WTC11 (cell line): ENCODE data around the gene PLXND1. TPM values are rescaled to one million over a fixed set of nuclear protein-coding genes. Genes with fewer than 3 reads are reported as not detected.

Experiments used
- ATAC-seq: fragments of 200-7000 bp; cut with Tn5 transposase; 2 replicates; pipeline ENCODE4 v1.10.0; 2021; ENCODE audit warnings: mild to moderate bottlenecking, moderate library complexity
- CTCF ChIA-PET: fragments of 300-600 bp; sonication (Branson Sonifier 250); formaldehyde crosslinking; loops from one replicate; lab custom pipeline; 2021; ENCODE audit warnings: antibody characterized with exemption; lab: Charles Lee
- POLR2A ChIA-PET: fragments of 350-600 bp; sonication (Branson Sonifier 250); formaldehyde crosslinking; loops from one replicate; lab custom pipeline; 2021; ENCODE audit warnings: antibody characterized with exemption; lab: Charles Lee
- DNase-seq: peaks from one replicate; pipeline ENCODE4 v3.0.0; 2021; ENCODE audit warnings: low spot score
- H3K27ac Mint-ChIP-seq: 2 replicates; pipeline ENCODE4 v1.8.0; 2021; ENCODE audit warnings: mixed read lengths
- H3K27me3 Mint-ChIP-seq: 2 replicates; pipeline ENCODE4 v1.8.0; 2021; ENCODE audit warnings: low read depth, mild to moderate bottlenecking, moderate library complexity, mixed read lengths
- H3K36me3 Mint-ChIP-seq: 2 replicates; pipeline ENCODE4 v1.8.0; 2021; ENCODE audit warnings: mixed read lengths
- H3K4me1 Mint-ChIP-seq: 2 replicates; pipeline ENCODE4 v1.8.0; 2022; ENCODE audit warnings: mixed read lengths
- H3K4me3 Mint-ChIP-seq: 2 replicates; pipeline ENCODE4 v1.8.0; 2021; ENCODE audit warnings: mild to moderate bottlenecking, moderate library complexity, mixed read lengths
- H3K9me3 Mint-ChIP-seq: 2 replicates; pipeline ENCODE4 v1.8.0; 2021; ENCODE audit warnings: mixed read lengths
- ARID4B ChIP-seq: sonication (generic); formaldehyde crosslinking; IDR thresholded peaks from 2 replicates; pipeline ENCODE4 v1.8.0; 2023; ENCODE audit warnings: missing genetic modification reagents, mild to moderate bottlenecking, borderline replicate concordance
- E2F1 ChIP-seq: sonication (generic); formaldehyde crosslinking; IDR thresholded peaks from 2 replicates; pipeline ENCODE4 v1.8.0; 2022; ENCODE audit warnings: mild to moderate bottlenecking, missing genetic modification reagents
- ERG ChIP-seq: fragments of 250-450 bp; sonication (Bioruptor Pico); IDR thresholded peaks from 2 replicates; pipeline ENCODE4 v1.8.0; 2021; ENCODE audit warnings: mild to moderate bottlenecking
- FOXP1 ChIP-seq: sonication (generic); formaldehyde crosslinking; IDR thresholded peaks from 2 replicates; pipeline ENCODE4 v1.8.0; 2022; ENCODE audit warnings: missing genetic modification reagents, mild to moderate bottlenecking, moderate library complexity, borderline replicate concordance
- GABPB1 ChIP-seq: sonication (generic); formaldehyde crosslinking; IDR thresholded peaks from 2 replicates; pipeline ENCODE4 v1.8.1; 2023; ENCODE audit warnings: mild to moderate bottlenecking, missing genetic modification reagents
- IRF2 ChIP-seq: sonication (generic); formaldehyde crosslinking; IDR thresholded peaks from 2 replicates; pipeline ENCODE4 v1.8.0; 2022; ENCODE audit warnings: low read depth, missing genetic modification reagents, borderline replicate concordance
- JAZF1 ChIP-seq: fragments of 250-450 bp; sonication (Bioruptor Pico); IDR thresholded peaks from 2 replicates; pipeline ENCODE4 v1.9.0; 2021; ENCODE audit warnings: moderate library complexity, mild to moderate bottlenecking, inconsistent platforms
- MAX ChIP-seq: sonication (generic); formaldehyde crosslinking; IDR thresholded peaks from 2 replicates; pipeline ENCODE4 v1.8.0; 2022; ENCODE audit warnings: mild to moderate bottlenecking, missing genetic modification reagents
- MXD4 ChIP-seq: fragments of 250-450 bp; sonication (Bioruptor Pico); IDR thresholded peaks from 2 replicates; pipeline ENCODE4 v1.8.0; 2021; ENCODE audit warnings: mild to moderate bottlenecking, moderate library complexity, borderline replicate concordance
- MYBL2 ChIP-seq: sonication (generic); formaldehyde crosslinking; IDR thresholded peaks from 2 replicates; pipeline ENCODE4 v1.8.1; 2023; ENCODE audit warnings: mild to moderate bottlenecking, moderate library complexity, missing genetic modification reagents
- NR3C1 ChIP-seq: sonication (generic); formaldehyde crosslinking; conservative IDR thresholded peaks from 2 replicates; pipeline ENCODE4 v1.8.1; 2023; ENCODE audit warnings: low read depth, mild to moderate bottlenecking, missing genetic modification reagents
- PRRX2 ChIP-seq: fragments of 250-450 bp; sonication (Bioruptor Pico); IDR thresholded peaks from 2 replicates; pipeline ENCODE4 v1.8.0; 2021; ENCODE audit warnings: mild to moderate bottlenecking
- TP53 ChIP-seq: sonication (generic); formaldehyde crosslinking; IDR thresholded peaks from 2 replicates; pipeline ENCODE4 v1.8.1; 2023; ENCODE audit warnings: mild to moderate bottlenecking, missing genetic modification reagents
- ZMAT4 ChIP-seq: fragments of 250-450 bp; sonication (Bioruptor Pico); IDR thresholded peaks from 2 replicates; pipeline ENCODE4 v1.9.0; 2021; ENCODE audit warnings: mild to moderate bottlenecking
- ZNF121 ChIP-seq: sonication (generic); formaldehyde crosslinking; IDR thresholded peaks from 2 replicates; pipeline ENCODE4 v1.8.0; 2023; ENCODE audit warnings: missing genetic modification reagents
- ZNF219 ChIP-seq: sonication (generic); formaldehyde crosslinking; IDR thresholded peaks from 2 replicates; pipeline ENCODE4 v1.8.0; 2023; ENCODE audit warnings: missing genetic modification reagents, mild to moderate bottlenecking, borderline replicate concordance
- ZNF396 ChIP-seq: fragments of 250-450 bp; sonication (Bioruptor Pico); IDR thresholded peaks from 2 replicates; pipeline ENCODE4 v1.8.0; 2021; ENCODE audit warnings: mild to moderate bottlenecking, moderate library complexity, borderline replicate concordance
- ZNF416 ChIP-seq: fragments of 250-450 bp; sonication (Bioruptor Pico); IDR thresholded peaks from 2 replicates; pipeline ENCODE4 v1.9.0; 2021; ENCODE audit warnings: mild to moderate bottlenecking, inconsistent platforms
- ZNF423 ChIP-seq: fragments of 250-450 bp; sonication (Bioruptor Pico); IDR thresholded peaks from 2 replicates; pipeline ENCODE4 v2.1.2; 2022; ENCODE audit warnings: mild to moderate bottlenecking, moderate library complexity
- ZSCAN18 ChIP-seq: fragments of 250-450 bp; sonication (Bioruptor Pico); IDR thresholded peaks from 2 replicates; pipeline ENCODE4 v2.1.2; 2022; ENCODE audit warnings: mild to moderate bottlenecking, moderate library complexity
- total RNA-seq: library from RNA; stranded (reverse); gene quantifications from 3 replicates; pipeline ENCODE4 v1.2.3, GENCODE V29; 2021

Gene PLXND1
- total RNA-seq, 1 experiment from 2014 or later, result 56.7 TPM

GRCh38 chr3:129648391-129648790 is 41.9 kb upstream of the PLXND1 start:
- Mint-ChIP-seq H3K27ac (peak overlapping the region; percentile 6; the same call in 1 of the 2 replicates), H3K4me1 (peaks cover 51% of the 10 kb centered on the region), H3K27me3 (no peaks in the 10 kb centered on the region), H3K4me3 (no peak overlapping the region), H3K9me3 (no peaks in the 10 kb centered on the region), H3K36me3 (no peaks in the 10 kb centered on the region)
- ChIA-PET POLR2A (no interaction called here), CTCF (interaction anchor here (1.1 to 3.1 kb wide), 4 partner anchors 21 to 181 kb away, joined by 3 to 13 read pairs (median 7); no protein-coding TSS in a partner anchor)
- ATAC-seq, result no peak
- DNase-seq, result no peak
- no peak for TF ChIP-seq NR3C1 (CRISPR knock-in tag)
- TF ChIP-seq E2F1, result no peak
- no peak for TF ChIP-seq PRRX2
- no peak for TF ChIP-seq ZNF219
- no peak for TF ChIP-seq FOXP1 (CRISPR knock-in tag)
- TF ChIP-seq ZNF396 (CRISPR knock-in tag), result no peak
- no peak for TF ChIP-seq JAZF1 (CRISPR knock-in tag)
- no peak for TF ChIP-seq ZNF121 (CRISPR knock-in tag)
- no peak for TF ChIP-seq ZSCAN18 (CRISPR knock-in tag)
- no peak for TF ChIP-seq ERG (CRISPR knock-in tag)

- TF ChIP-seq MYBL2 (CRISPR knock-in tag), result no peak
- no peak for TF ChIP-seq GABPB1
- no peak for TF ChIP-seq MAX (CRISPR knock-in tag)
- TF ChIP-seq ZNF416 (CRISPR knock-in tag), result no peak
- TF ChIP-seq MXD4, result no peak
- TF ChIP-seq TP53 (CRISPR knock-in tag), result no peak
- no peak for TF ChIP-seq IRF2 (CRISPR knock-in tag)
- TF ChIP-seq ARID4B (CRISPR knock-in tag), result no peak
- no peak for TF ChIP-seq ZMAT4 (CRISPR knock-in tag)
- TF ChIP-seq FOXP1 (CRISPR knock-in tag), result no peak
- TF ChIP-seq ZNF423 (CRISPR knock-in tag), result no peak
- TF ChIP-seq, all 79 proteins: peak for 0
- no peak overlapping the region for H3K4me3 Mint-ChIP-seq
- H3K9me3 Mint-ChIP-seq, result no peaks in the 10 kb centered on the region
- ChIA-PET CTCF (interaction anchor here (0.8 to 1.8 kb wide), 2 partner anchors 17 to 181 kb away, joined by 5 to 9 read pairs; no protein-coding TSS in a partner anchor), POLR2A (interaction anchor here (0.6 kb wide), 1 partner anchor 270 kb away, joined by 3 read pairs; no protein-coding TSS in a partner anchor)
- peak overlapping the region; percentile 39; the same call in 1 of the 2 replicates for H3K27ac Mint-ChIP-seq
- ATAC-seq (no peak), DNase-seq (no peak)
- H3K36me3 Mint-ChIP-seq, result no peaks in the 10 kb centered on the region
- no peaks in the 10 kb centered on the region for H3K27me3 Mint-ChIP-seq
- peaks cover 39% of the 10 kb centered on the region for H3K4me1 Mint-ChIP-seq
Observed at GRCh38 chr3:129645286-129645685, 38.8 kb upstream of the PLXND1 start.
